ENCODE results near the gene POGZ. TPM values are rescaled to one million over a fixed set of nuclear protein-coding genes. Genes with fewer than 3 reads are reported as not detected.

The POGZ gene
- total and polyA plus RNA-seq, 2 of the 13 experiments (the other 11 are each of a cell fraction or from before 2014, with no cell fraction given), result 15.3 to 45.6 TPM

GRCh38 chr1:151399324-151400171, 59.7 kb downstream of the POGZ start, which contains the start of gene PSMB4 (continued):
- TF ChIP-seq ZFP91 (CRISPR knock-in tag; IDR thresholded peaks at IDR 0.05; ENCODE audit: borderline replicate concordance) (peak; percentile 80), MED1 (CRISPR knock-in tag; IDR thresholded peaks at IDR 0.05) (no peak), ZNF713 (CRISPR knock-in tag; IDR thresholded peaks at IDR 0.05) (0 out of 2 replicates have a peak, but pooled peaks have one; percentile 77), ZNF432 (CRISPR knock-in tag; IDR thresholded peaks at IDR 0.05; ENCODE audit: borderline replicate concordance) (no peak), ZBTB2 (CRISPR knock-in tag; IDR thresholded peaks at IDR 0.05; ENCODE audit: low read depth) (no peak), ZNF557 (CRISPR knock-in tag; IDR thresholded peaks at IDR 0.05) (no peak; the same call in 1 of the 2 replicates), CBX5 (CRISPR knock-in tag; IDR thresholded peaks at IDR 0.05; ENCODE audit: borderline replicate concordance) (peak; percentile 36; the same call in 1 of the 2 replicates), NR2F6 (IDR thresholded peaks at IDR 0.05) (no peak), NR2F6 (CRISPR knock-in tag; IDR thresholded peaks at IDR 0.05) (0 out of 2 replicates have a peak, but pooled peaks have one; percentile 10), ZNF512B (CRISPR knock-in tag; IDR thresholded peaks at IDR 0.05; ENCODE audit: borderline replicate concordance) (no peak), ZNF777 (CRISPR knock-in tag; IDR thresholded peaks at IDR 0.05) (peak; percentile 20; the same call in 1 of the 2 replicates), ZNF33A (CRISPR knock-in tag; IDR thresholded peaks at IDR 0.05; ENCODE audit: borderline replicate concordance) (peak; percentile 80; the same call in 1 of the 2 replicates), GFI1 (CRISPR knock-in tag; IDR thresholded peaks at IDR 0.05; ENCODE audit: borderline replicate concordance) (0 out of 2 replicates have a peak, but pooled peaks have one; percentile 42), ZNF556 (CRISPR knock-in tag; IDR thresholded peaks at IDR 0.05; ENCODE audit: borderline replicate concordance) (0 out of 2 replicates have a peak, but pooled peaks have one; percentile 24), SP2 (CRISPR knock-in tag; IDR thresholded peaks at IDR 0.05) (peak; percentile 51; the same call in 1 of the 2 replicates), GABPA (IDR thresholded peaks at IDR 0.05; ENCODE audit: low read depth, low read length) (peak; percentile 93), GABPA (CRISPR knock-in tag; IDR thresholded peaks at IDR 0.05; ENCODE audit: low read depth) (peak; percentile 100), MATR3 (CRISPR knock-in tag; IDR thresholded peaks at IDR 0.05) (no peak), ZNF569 (CRISPR knock-in tag; IDR thresholded peaks at IDR 0.05; ENCODE audit: borderline replicate concordance) (0 out of 2 replicates have a peak, but pooled peaks have one; percentile 26)

Data from HepG2 (cell line).